GM18505 (cell line): ENCODE measurements around the gene KSR2.

Experiments
- ATAC-seq: cut with Tn5 transposase; IDR thresholded peaks from one replicate; pipeline ENCODE4 v1.9.1; 2021; ENCODE audit not compliant: unreplicated experiment
- POLR2A ChIP-seq: IDR thresholded peaks from 4 replicates; pipeline ENCODE4 v1.6.1; 2011; ENCODE audit warnings: borderline replicate concordance; ENCODE audit not compliant: insufficient read depth, insufficient read length; ENCODE audit errors: extremely low read depth

Gene KSR2

DNA sequence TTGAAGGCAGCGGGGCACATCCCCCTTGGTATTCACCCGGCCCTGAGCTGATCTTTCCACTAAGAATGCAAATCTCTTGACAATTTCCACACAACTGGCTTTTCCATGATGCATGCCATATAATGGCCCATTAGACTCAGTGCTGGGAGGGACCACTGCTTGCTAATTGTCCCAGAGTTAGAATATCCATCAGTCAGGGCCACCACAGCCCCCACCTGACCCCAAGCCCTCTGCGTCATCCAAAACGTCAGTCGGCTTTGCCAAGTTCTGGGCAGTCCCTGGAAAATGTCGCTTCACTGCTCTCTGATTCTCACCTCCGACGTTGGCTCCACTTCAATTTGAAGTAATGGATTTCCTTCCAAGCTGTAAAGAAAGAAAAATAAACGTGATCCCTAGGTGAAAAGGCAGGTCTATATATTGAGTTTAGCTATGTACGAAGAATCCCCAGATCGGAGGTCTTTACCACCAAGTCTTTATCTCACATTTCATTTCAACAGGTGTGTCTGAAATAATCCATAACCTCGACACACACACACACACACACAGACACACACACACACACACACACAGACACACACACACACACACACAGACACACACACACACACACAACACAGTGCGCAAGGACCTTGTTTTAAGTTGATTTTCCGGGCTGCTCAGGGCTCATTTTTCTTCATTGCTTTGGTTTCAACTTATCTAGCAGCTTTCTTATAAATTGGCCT is 441.9 kb downstream of the KSR2 start:
- no peak for TF ChIP-seq POLR2A
- no peak for ATAC-seq

DNA sequence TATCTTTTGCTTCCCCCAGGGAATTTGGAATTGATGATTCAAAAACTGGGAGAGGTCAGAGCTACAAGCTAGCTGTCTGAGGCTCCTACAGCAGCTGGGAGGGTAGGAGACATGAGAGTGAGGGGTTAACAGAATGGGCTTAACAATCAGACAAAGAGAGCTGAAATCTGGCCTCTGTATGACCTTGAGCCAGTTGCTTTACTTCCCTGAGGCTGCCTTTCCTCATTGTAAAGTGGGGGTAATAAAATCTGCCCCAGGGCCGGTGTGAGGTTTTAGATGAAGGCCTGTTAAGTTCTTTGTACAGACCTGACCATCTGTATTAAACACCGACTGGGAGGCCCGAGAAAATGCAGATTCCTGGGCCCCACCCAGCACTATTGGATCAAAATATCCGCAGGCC is 443.0 kb downstream of the KSR2 start:
- ATAC-seq: no peak
- TF ChIP-seq POLR2A: no peak

- ATAC-seq: no peak
- no peak for TF ChIP-seq POLR2A
These were observed 444.0 kb downstream of the KSR2 start for GRCh38 chr12:117524806-117525205.

DNA sequence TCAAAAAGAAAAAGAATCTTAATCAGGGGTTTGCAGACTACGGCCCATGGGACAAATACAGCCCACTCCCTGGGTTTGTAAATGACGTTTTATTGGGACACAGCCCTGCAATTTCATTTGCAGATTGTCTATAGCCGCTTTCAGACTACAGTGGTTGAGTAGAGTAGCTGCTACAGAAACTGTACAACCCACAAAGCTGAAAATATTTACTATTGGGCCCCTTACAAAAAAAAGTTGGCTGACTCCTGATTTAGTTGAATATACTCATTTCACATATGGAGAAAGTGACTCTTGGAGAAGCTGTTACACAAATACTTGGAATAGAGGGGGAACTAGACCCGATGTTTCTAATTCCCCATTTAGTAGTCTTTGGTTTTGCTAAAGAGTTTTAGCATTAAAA is 444.8 kb downstream of the KSR2 start:
- no peak for ATAC-seq
- no peak for TF ChIP-seq POLR2A

DNA sequence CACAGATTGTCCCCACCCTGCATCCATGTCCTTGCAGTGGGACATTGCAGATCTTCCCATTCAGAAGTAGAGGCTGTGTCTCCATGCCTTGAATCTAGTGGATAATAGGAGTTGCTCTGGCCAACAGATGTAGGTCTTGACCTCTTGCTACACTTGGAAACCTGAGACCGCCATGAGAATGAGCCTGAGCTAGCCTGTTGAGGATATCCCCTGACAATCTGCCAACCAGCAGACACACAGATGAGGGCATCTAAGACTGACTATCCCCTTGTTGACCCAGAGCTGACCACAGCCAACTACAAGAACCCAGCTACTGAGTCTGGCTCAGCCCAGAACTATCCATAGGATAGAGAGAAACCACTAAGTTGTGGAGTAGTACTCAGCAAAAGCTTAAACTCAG is 446.2 kb downstream of the KSR2 start:
- ATAC-seq: no peak
- no peak for TF ChIP-seq POLR2A

- ATAC-seq: no peak
- TF ChIP-seq POLR2A: no peak
These were observed 446.9 kb downstream of the KSR2 start for GRCh38 chr12:117521867-117522266.

- TF ChIP-seq POLR2A: no peak
- ATAC-seq: no peak
These were observed 447.4 kb downstream of the KSR2 start for GRCh38 chr12:117521346-117521745.

DNA sequence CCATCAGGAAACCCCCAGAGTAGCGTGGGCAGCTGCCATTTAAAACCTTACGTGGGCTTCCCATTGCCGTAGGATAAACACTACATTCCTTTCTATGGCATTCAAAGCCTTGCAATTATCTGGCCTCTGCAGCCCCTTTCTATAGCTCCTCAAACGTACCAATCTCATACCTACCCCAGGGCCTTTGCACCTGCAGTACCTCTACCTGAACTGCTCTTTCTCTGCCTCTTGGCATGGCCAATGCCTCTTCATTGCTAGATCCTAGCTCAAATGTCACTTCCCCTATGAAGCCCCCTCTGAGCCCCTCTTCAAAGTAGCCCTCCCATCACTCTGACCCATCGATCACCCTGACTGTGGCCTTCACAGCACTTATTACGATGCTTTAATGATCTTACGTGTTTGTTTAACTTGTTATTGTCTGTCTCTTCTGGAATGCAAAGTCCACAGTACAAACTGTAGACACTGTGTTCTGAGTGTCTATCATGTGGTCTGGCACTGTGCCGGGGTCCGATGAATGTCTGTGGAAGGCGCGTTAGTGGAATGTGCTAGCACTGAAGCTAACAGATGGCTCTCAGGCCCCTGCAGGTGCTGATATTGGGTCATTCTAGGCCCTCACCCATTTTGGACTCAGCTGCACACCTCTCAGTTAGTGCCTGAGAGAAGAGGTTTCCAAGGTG is 450.1 kb downstream of the KSR2 start:
- no peak for ATAC-seq
- no peak for TF ChIP-seq POLR2A

DNA sequence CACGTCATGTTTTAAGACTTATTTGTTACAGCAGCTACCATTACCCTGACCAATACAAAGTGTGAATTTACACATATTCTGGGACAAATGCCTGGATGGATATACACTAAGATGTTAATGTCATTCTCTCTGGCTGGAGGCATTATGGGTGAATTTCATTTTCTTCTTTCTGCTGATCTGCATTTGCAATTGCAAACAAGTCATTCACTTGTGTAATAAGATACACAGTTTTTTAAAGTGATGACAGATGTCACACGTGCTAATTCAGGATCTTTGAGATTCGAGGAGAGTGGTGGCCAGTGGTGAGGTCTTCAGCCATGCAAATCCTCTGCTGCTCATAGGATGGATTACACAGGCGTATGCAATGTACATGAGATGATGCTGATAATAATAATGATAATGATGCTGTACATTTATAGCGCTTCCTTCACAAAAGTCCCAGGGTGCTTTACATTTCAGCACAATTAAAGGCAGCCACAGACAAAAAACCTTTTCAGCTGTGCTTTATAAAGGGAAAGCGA is 451.5 kb downstream of the KSR2 start:
- ATAC-seq: no peak
- TF ChIP-seq POLR2A: no peak

DNA sequence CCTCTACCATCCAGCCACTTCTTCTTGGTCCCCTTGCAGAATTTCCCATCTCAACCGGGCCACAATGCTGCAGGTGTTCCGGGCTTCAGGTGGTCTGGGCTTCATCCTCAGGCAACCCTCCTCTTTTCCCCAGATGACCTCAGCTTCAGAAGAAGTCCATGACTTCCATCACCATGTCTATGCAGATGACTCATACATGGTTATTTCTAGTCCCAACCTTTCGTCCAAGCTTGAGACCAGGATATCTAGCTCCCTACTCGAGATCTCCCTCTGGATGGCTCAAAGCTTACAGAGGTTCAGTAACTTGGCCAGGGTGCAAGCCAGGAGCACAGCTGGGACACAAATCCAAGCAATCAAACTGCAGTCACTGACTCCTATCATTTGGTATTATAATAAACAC is 452.8 kb downstream of the KSR2 start:
- ATAC-seq: no peak
- TF ChIP-seq POLR2A: no peak

GRCh38 chr12:117514016-117514415 is 454.8 kb downstream of the KSR2 start:
- no peak for ATAC-seq
- TF ChIP-seq POLR2A: no peak

DNA sequence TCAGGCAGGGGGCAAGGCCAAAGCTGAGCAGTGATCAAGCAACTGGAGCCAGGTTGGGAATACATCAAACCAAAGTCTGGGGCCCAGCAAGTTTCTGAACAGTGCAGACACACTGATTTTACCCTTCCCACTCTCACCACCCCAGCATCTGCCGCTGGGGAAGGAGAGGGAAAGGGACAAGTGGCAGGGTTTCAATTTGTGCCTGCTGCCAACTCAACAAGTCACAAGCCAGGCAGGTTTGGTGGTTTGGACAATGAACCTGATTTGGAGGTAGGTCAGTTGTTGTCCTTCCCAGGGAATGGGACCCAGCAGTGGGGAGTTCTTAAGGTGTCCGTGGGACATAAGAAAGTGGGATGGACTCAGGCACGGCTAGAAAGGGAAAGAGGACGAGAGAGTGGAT is 455.4 kb downstream of the KSR2 start:
- TF ChIP-seq POLR2A: no peak
- ATAC-seq: no peak

- no peak for ATAC-seq
- TF ChIP-seq POLR2A: no peak
These were observed 460.3 kb downstream of the KSR2 start for GRCh38 chr12:117508468-117508867.

DNA sequence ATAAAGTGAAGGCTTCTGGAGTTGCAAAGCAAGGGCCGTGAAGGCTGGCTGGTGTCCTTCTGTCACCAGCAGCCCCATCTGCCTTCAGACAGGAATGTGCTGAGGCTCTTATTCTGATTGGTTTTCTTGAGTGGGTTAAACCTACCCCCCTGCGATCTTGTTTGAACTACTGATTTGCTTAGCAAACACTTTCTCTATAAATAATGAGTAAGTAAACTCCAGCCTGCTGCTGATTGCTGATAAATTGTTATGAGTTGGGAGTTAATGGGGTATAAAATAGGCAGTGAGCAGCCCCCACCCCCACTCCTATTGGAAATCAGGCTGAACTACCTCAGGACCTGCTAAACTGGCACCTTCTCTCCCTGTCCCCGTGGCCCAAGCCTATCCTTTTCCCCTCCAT is 461.2 kb downstream of the KSR2 start:
- no peak for ATAC-seq
- no peak for TF ChIP-seq POLR2A
